ENCODE results near the gene MUC2.

Gene MUC2

GRCh38 chr11:1108246-1108900 is 33.7 kb downstream of the MUC2 start:
- H3K27me3 ChIP-seq (ENCODE audit: insufficient read depth, poor library complexity, severe bottlenecking) = no peaks in the 10 kb centered on the region
- DNase-seq (ENCODE audit: low read depth in 1 of 2, low spot score in 1 of 2) = no peak
- TF ChIP-seq SPI1 (IDR thresholded peaks at IDR 0.05; ENCODE audit: borderline replicate concordance, low read depth) (no peak), CTCF (IDR thresholded peaks at IDR 0.05; ENCODE audit: insufficient read depth, low read length) (no peak), REST (IDR thresholded peaks at IDR 0.05; ENCODE audit: insufficient replicate concordance, low read depth) (no peak), POLR2AphosphoS5 (IDR thresholded peaks at IDR 0.05; ENCODE audit: low read depth) (no peak), GABPA (IDR thresholded peaks at IDR 0.05; ENCODE audit: low read depth) (no peak)
- no peak overlapping the region for H3K27ac ChIP-seq (replicated peaks)
- no peak overlapping the region for H3K4me3 ChIP-seq (replicated peaks; ENCODE audit: insufficient read depth, low read length)

GRCh38 chr11:1109101-1109917 is 34.6 kb downstream of the MUC2 start:
- no peaks in the 10 kb centered on the region for H3K27me3 ChIP-seq (ENCODE audit: insufficient read depth, poor library complexity, severe bottlenecking)
- TF ChIP-seq CTCF (IDR thresholded peaks at IDR 0.05; ENCODE audit: insufficient read depth, low read length) (no peak), SPI1 (IDR thresholded peaks at IDR 0.05; ENCODE audit: borderline replicate concordance, low read depth) (no peak), GABPA (IDR thresholded peaks at IDR 0.05; ENCODE audit: low read depth) (no peak), POLR2AphosphoS5 (IDR thresholded peaks at IDR 0.05; ENCODE audit: low read depth) (no peak), REST (IDR thresholded peaks at IDR 0.05; ENCODE audit: insufficient replicate concordance, low read depth) (no peak)
- DNase-seq (ENCODE audit: low read depth in 1 of 2, low spot score in 1 of 2) = no peak
- no peak overlapping the region for H3K4me3 ChIP-seq (replicated peaks; ENCODE audit: insufficient read depth, low read length)
- no peak overlapping the region for H3K27ac ChIP-seq (replicated peaks)

GRCh38 chr11:1109918-1110705 is 35.4 kb downstream of the MUC2 start:
- DNase-seq (ENCODE audit: low read depth in 1 of 2, low spot score in 1 of 2) = no peak
- H3K27ac ChIP-seq (replicated peaks) = no peak overlapping the region
- no peak overlapping the region for H3K4me3 ChIP-seq (replicated peaks; ENCODE audit: insufficient read depth, low read length)
- H3K27me3 ChIP-seq (ENCODE audit: insufficient read depth, poor library complexity, severe bottlenecking) = no peaks in the 10 kb centered on the region
- TF ChIP-seq CTCF (IDR thresholded peaks at IDR 0.05; ENCODE audit: insufficient read depth, low read length) (no peak), POLR2AphosphoS5 (IDR thresholded peaks at IDR 0.05; ENCODE audit: low read depth) (no peak), REST (IDR thresholded peaks at IDR 0.05; ENCODE audit: insufficient replicate concordance, low read depth) (no peak), SPI1 (IDR thresholded peaks at IDR 0.05; ENCODE audit: borderline replicate concordance, low read depth) (no peak), GABPA (IDR thresholded peaks at IDR 0.05; ENCODE audit: low read depth) (no peak)
